ENCODE results near the gene MSI2. TPM values are rescaled to one million over a fixed set of nuclear protein-coding genes. Genes with fewer than 3 reads are reported as not detected.

MSI2 gene
- total and polyA plus RNA-seq, 9 of the 15 experiments (the other 6 are each of a cell fraction or from before 2014, with no cell fraction given), result 4.6 to 61.8 (median 42.4) TPM

DNA sequence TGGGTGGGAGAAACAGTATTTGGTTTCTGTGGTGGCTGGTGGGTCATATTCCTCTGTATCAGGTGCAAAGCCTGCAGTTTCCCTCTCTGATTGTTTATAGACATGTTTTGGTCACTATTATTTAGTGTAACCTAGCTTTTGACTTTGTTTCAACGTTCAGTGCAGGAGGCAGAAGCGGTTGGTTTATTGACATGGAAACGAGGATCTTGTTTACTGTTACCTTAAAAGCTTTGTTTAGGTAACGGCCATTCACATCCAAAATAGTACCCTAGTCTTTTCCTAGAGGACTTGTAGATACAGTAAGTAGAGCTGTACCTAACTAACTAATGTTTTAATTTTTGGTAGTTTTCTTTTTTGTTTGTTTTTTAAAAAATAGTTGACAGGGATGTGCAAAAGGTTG, 3.5 kb downstream of the MSI2 start:
- no peak for TF ChIP-seq HDGF (IDR thresholded peaks at IDR 0.05)
- Histone ChIP-seq H3K36me3 (ENCODE audit: control insufficient read depth, insufficient read depth, low read length) (peaks cover 58% of the 10 kb centered on the region), H3K27me3 (ENCODE audit: control insufficient read depth in 2 of 2, insufficient read depth in 2 of 2, low read length in 2 of 2) (no peaks in the 10 kb centered on the region), H3K4me3 (no peak overlapping the region), H3K9ac (ENCODE audit: insufficient read depth in 1 of 2, low read depth in 2 of 2, low read length in 2 of 2) (no peak overlapping the region), H3K4me2 (ENCODE audit: insufficient read depth, low read length) (no peak overlapping the region), H3K27ac (ENCODE audit: extremely low read depth, low read depth, low read length) (no peak overlapping the region), H3K4me1 (replicated peaks in 1 of 2; ENCODE audit: control insufficient read depth in 2 of 2, insufficient read depth in 2 of 2, low read length in 2 of 2) (peaks cover 10 to 13% of the 10 kb centered on the region in 2 experiments; a peak in 4 of 5 replicates), H3K79me2 (ENCODE audit: control insufficient read depth, insufficient read depth, low read length) (peaks cover 63% of the 10 kb centered on the region), H4K20me1 (replicated peaks; ENCODE audit: control insufficient read depth, insufficient read depth, low read length) (no peaks in the 10 kb centered on the region), H2AFZ (ENCODE audit: low read depth, low read length) (no peak overlapping the region), H3K9me3 (replicated peaks; ENCODE audit: control insufficient read depth, insufficient read depth, low read depth, low read length) (no peaks in the 10 kb centered on the region), H3K9me1 (ENCODE audit: control insufficient read depth, insufficient read depth, low read length) (no peaks in the 10 kb centered on the region)
- POLR2A ChIA-PET, result interaction anchor here (1.0 to 6.4 kb wide), 2 partner anchors 11 to 80 kb away, joined by 3 to 35 read pairs; no protein-coding TSS in a partner anchor
- CTCF ChIA-PET (ENCODE audit: low intra/inter-chr PET ratio), result no interaction called here
- DNase-seq (ENCODE audit: extremely low read depth in 1 of 4, low spot score in 3 of 4) (no peak), FAIRE-seq (no peak), ATAC-seq (no peak)
- intact Hi-C loops (cut with micrococcal nuclease), result no loop called here
- WGBS (ENCODE audit: insufficient coverage, low coverage, missing lambda C conversion rate), result 91% methylated on average over 4 of the region's 4 CpGs
- in situ Hi-C loops (cut with MboI), result no loop called here
- BruUV-seq (replicated peaks), result no TSS peak

DNA sequence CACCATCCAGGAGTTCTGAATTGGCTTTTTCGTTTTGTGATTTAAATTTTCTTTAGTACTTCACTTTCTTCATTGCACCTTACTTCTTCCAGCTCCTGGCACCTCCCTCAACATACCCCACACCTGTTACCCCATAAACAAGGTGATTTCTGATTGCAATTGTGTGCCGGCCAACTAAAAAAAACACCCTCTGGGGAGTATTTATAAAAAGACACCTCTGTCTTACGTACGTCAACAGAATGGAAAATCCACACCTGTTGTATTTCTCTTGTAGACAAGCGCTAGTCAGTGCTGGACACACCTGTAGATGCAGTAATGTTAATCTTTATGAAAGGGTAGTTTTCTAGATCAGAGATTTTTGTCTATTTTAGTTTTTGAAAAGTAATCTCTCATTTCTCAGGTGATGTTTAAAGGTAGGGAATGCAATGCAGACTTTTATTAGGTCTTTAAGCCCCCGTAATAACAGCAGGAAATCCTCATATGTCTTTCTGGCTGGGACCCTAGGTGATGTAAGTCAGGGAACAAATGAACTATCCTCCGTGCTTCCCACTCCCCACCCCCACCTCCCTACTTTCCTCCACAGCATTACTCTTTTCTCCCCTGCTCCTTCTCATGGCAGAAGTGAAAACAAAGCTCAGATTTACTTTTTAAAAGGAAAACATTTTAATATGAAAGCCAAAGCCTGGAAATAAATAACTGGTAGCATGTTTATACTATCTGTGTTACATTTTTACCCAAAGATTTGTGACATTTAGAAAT, 4.2 kb downstream of the MSI2 start:
- POLR2A ChIA-PET, result interaction anchor here (6.4 kb wide), 1 partner anchor 10 kb away, joined by 35 read pairs; no protein-coding TSS in a partner anchor
- CTCF ChIA-PET (ENCODE audit: low intra/inter-chr PET ratio), result no interaction called here
- WGBS (ENCODE audit: insufficient coverage, low coverage, missing lambda C conversion rate), result 89% methylated on average over 7 of the region's 7 CpGs
- in situ Hi-C loops (cut with MboI), result no loop called here
- intact Hi-C loops (cut with micrococcal nuclease), result no loop called here
- no peaks in the 10 kb centered on the region for H3K9me1 ChIP-seq (ENCODE audit: control insufficient read depth, insufficient read depth, low read length)
- peaks cover 10 to 11% of the 10 kb centered on the region in 2 experiments; a peak in 4 of 5 replicates for H3K4me1 ChIP-seq (replicated peaks in 1 of 2; ENCODE audit: control insufficient read depth in 2 of 2, insufficient read depth in 2 of 2, low read length in 2 of 2)
- H3K4me3 ChIP-seq, result no peak overlapping the region
- no peaks in the 10 kb centered on the region for H4K20me1 ChIP-seq (replicated peaks; ENCODE audit: control insufficient read depth, insufficient read depth, low read length)
- H3K9ac ChIP-seq (ENCODE audit: insufficient read depth in 1 of 2, low read depth in 2 of 2, low read length in 2 of 2), result no peak overlapping the region
- no peak overlapping the region for H3K27ac ChIP-seq (ENCODE audit: extremely low read depth, low read depth, low read length)
- no peak for FAIRE-seq
- peaks cover 69% of the 10 kb centered on the region for H3K79me2 ChIP-seq (ENCODE audit: control insufficient read depth, insufficient read depth, low read length)
- TF ChIP-seq CBX5 (IDR thresholded peaks at IDR 0.05; ENCODE audit: borderline replicate concordance, low read depth), result no peak
- no peak for TF ChIP-seq NR4A1 (CRISPR knock-in tag; IDR thresholded peaks at IDR 0.05)
- TF ChIP-seq NR4A1 (tag; IDR thresholded peaks at IDR 0.05), result no peak
- TF ChIP-seq FOS (IDR thresholded peaks at IDR 0.05; ENCODE audit: extremely low read depth, insufficient read length), result no peak
- TF ChIP-seq EGR1 (conservative IDR thresholded peaks at IDR 0.05), result no peak
- TF ChIP-seq, protein P1, sequence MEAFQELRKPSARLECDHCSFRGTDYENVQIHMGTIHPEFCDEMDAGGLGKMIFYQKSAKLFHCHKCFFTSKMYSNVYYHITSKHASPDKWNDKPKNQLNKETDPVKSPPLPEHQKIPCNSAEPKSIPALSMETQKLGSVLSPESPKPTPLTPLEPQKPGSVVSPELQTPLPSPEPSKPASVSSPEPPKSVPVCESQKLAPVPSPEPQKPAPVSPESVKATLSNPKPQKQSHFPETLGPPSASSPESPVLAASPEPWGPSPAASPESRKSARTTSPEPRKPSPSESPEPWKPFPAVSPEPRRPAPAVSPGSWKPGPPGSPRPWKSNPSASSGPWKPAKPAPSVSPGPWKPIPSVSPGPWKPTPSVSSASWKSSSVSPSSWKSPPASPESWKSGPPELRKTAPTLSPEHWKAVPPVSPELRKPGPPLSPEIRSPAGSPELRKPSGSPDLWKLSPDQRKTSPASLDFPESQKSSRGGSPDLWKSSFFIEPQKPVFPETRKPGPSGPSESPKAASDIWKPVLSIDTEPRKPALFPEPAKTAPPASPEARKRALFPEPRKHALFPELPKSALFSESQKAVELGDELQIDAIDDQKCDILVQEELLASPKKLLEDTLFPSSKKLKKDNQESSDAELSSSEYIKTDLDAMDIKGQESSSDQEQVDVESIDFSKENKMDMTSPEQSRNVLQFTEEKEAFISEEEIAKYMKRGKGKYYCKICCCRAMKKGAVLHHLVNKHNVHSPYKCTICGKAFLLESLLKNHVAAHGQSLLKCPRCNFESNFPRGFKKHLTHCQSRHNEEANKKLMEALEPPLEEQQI (IDR thresholded peaks at IDR 0.05), result no peak
- TF ChIP-seq ZNF717 (CRISPR knock-in tag; IDR thresholded peaks at IDR 0.05), result no peak
- no peak for TF ChIP-seq NR2C2 (CRISPR knock-in tag; IDR thresholded peaks at IDR 0.05)
- no peak for TF ChIP-seq NR2C2 (tag; IDR thresholded peaks at IDR 0.05)
- H3K36me3 ChIP-seq (ENCODE audit: control insufficient read depth, insufficient read depth, low read length), result peaks cover 65% of the 10 kb centered on the region
- H3K9me3 ChIP-seq (replicated peaks; ENCODE audit: control insufficient read depth, insufficient read depth, low read depth, low read length), result no peaks in the 10 kb centered on the region
- ATAC-seq, result no peak
- BruUV-seq (replicated peaks), result no TSS peak
- no peak overlapping the region for H2AFZ ChIP-seq (ENCODE audit: low read depth, low read length)
- H3K4me2 ChIP-seq (ENCODE audit: insufficient read depth, low read length), result no peak overlapping the region
- no peaks in the 10 kb centered on the region for H3K27me3 ChIP-seq (ENCODE audit: control insufficient read depth in 2 of 2, insufficient read depth in 2 of 2, low read length in 2 of 2)
- no peak for DNase-seq (ENCODE audit: extremely low read depth in 1 of 4, low spot score in 3 of 4)

Data from K562 (cell line).